DND-41 (cell line): ENCODE results near the gene HRC.

Source experiments
- CTCF ChIP-seq: IDR thresholded peaks from 2 replicates; pipeline ENCODE4 v1.5.1; 2012; ENCODE audit warnings: borderline replicate concordance, low read length, moderate library complexity, mild to moderate bottlenecking; ENCODE audit not compliant: poor library complexity, severe bottlenecking; ENCODE audit errors: extremely low read depth
- EZH2 ChIP-seq: IDR thresholded peaks from 3 replicates; pipeline ENCODE4 v1.6.1; 2012; ENCODE audit warnings: borderline replicate concordance, low read depth, mild to moderate bottlenecking, moderate library complexity, low read length, inconsistent platforms; ENCODE audit not compliant: severe bottlenecking

GRCh38 chr19:49180659-49181058 is 25.5 kb upstream of the HRC start:
- TF ChIP-seq CTCF (no peak), EZH2 (no peak)
